ENCODE data around the gene SRGAP3. TPM values are rescaled to one million over a fixed set of nuclear protein-coding genes. Genes with fewer than 3 reads are reported as not detected.

The SRGAP3 gene
- total RNA-seq, 4 donors from 2014 or later: 13.7 to 27.7 (median 18.5) TPM

DNA sequence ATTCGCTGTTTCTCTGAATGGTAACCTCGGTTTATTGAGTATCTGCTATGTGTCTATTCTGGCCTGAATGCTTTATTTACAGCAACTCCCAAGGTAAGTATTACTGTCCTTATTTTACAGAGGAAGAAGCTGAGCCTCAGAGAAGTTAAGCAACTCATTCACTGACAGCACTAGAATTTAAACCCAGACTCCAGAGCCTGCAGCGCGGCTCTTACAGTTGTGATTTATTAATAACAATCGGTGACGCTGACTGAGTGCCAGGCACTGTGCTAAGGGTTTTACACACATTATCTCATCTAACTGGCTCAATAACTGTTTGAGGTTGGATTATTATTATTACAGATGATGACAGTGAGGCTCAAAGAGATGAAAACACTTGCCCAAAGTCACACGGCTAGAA lies 19.6 kb downstream of the SRGAP3 start:
- 86% methylated on average over 7 of the region's 7 CpGs for WGBS, 2 donors
- no peak overlapping the region for H3K4me3 ChIP-seq (ENCODE audit: low read depth, poor library complexity, severe bottlenecking)
- intact Hi-C loops (cut with DNase I; ENCODE audit: low total_unique reads): no loop called here
- DNase-seq (ENCODE audit: low spot score in 2 of 2): no peak
- TF ChIP-seq POLR2A (IDR thresholded peaks at IDR 0.05): no peak
- TF ChIP-seq, protein P1, sequence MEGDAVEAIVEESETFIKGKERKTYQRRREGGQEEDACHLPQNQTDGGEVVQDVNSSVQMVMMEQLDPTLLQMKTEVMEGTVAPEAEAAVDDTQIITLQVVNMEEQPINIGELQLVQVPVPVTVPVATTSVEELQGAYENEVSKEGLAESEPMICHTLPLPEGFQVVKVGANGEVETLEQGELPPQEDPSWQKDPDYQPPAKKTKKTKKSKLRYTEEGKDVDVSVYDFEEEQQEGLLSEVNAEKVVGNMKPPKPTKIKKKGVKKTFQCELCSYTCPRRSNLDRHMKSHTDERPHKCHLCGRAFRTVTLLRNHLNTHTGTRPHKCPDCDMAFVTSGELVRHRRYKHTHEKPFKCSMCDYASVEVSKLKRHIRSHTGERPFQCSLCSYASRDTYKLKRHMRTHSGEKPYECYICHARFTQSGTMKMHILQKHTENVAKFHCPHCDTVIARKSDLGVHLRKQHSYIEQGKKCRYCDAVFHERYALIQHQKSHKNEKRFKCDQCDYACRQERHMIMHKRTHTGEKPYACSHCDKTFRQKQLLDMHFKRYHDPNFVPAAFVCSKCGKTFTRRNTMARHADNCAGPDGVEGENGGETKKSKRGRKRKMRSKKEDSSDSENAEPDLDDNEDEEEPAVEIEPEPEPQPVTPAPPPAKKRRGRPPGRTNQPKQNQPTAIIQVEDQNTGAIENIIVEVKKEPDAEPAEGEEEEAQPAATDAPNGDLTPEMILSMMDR (IDR thresholded peaks at IDR 0.05): no peak

DNA sequence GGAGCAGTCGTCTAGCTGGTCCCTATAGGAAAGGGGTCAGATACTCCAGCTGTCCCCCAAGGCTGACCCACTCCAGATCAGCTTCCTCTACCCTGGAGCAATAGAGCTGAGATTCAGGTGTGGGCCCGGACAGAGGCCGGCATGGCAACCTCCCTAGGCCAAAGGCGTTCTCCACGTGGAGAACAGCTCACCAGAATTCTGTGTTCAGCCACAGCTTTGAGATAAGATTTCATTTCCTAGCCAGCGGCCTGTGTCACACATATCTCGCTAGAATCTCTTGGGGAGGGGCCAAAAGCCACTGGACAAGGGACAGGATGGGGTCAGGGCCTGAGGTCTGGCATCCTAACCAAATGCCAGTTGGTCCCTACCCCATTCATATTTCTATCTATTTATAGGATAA lies 20.1 kb downstream of the SRGAP3 start:
- DNase-seq (ENCODE audit: low spot score in 2 of 2): no peak
- 85 to 88% methylated on average over 7 of the region's 7 CpGs for WGBS, 2 donors
- no peak for TF ChIP-seq POLR2A (IDR thresholded peaks at IDR 0.05)
- TF ChIP-seq, protein P1 (IDR thresholded peaks at IDR 0.05): no peak
- intact Hi-C loops (cut with DNase I; ENCODE audit: low total_unique reads): no loop called here
- no peak overlapping the region for H3K4me3 ChIP-seq (ENCODE audit: low read depth, poor library complexity, severe bottlenecking)

- intact Hi-C loops (cut with DNase I; ENCODE audit: low total_unique reads): no loop called here
- TF ChIP-seq, protein P1 (IDR thresholded peaks at IDR 0.05): no peak
- H3K4me3 ChIP-seq (ENCODE audit: low read depth, poor library complexity, severe bottlenecking): no peak overlapping the region
- DNase-seq (ENCODE audit: low spot score in 2 of 2): no peak
- 21 to 23% methylated on average over 4 of the region's 4 CpGs for WGBS, 2 donors
Observed at GRCh38 chr3:9226326-9226725, 23.1 kb downstream of the SRGAP3 start.

- DNase-seq (ENCODE audit: low spot score in 2 of 2): no peak
- WGBS, 2 donors: 94 to 100% methylated on average over 1 of the region's 1 CpG
- H3K4me3 ChIP-seq (ENCODE audit: low read depth, poor library complexity, severe bottlenecking): no peak overlapping the region
- TF ChIP-seq, protein P1 (IDR thresholded peaks at IDR 0.05): no peak
- TF ChIP-seq POLR2A (IDR thresholded peaks at IDR 0.05): no peak
- intact Hi-C loops (cut with DNase I; ENCODE audit: low total_unique reads): no loop called here
Observed at GRCh38 chr3:9225268-9225667, 24.2 kb downstream of the SRGAP3 start.

DNA sequence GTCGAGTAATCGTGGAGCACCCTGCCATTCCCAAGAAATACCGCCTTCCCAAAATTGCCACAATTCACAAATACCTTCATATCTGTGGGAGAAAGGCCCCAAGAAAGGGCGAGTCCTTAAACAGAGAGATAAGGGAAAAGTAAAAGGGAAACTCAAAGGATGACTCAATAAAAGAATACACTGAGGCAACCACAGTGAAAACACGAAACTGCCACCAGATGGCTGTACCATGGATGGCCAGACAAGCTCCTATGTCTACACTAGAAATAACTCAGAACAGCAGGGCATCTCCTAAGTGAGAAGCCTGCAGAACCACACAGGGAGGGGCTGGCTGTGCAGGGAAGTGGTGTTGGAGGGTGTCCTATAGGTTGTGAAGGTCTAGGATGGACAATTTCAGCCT lies 25.0 kb downstream of the SRGAP3 start:
- TF ChIP-seq, protein P1 (IDR thresholded peaks at IDR 0.05): no peak
- TF ChIP-seq POLR2A (IDR thresholded peaks at IDR 0.05): no peak
- no peak for DNase-seq (ENCODE audit: low spot score in 2 of 2)
- H3K4me3 ChIP-seq (ENCODE audit: low read depth, poor library complexity, severe bottlenecking): no peak overlapping the region
- WGBS, 2 donors: 86% methylated on average over 5 of the region's 5 CpGs
- intact Hi-C loops (cut with DNase I; ENCODE audit: low total_unique reads): no loop called here

DNA sequence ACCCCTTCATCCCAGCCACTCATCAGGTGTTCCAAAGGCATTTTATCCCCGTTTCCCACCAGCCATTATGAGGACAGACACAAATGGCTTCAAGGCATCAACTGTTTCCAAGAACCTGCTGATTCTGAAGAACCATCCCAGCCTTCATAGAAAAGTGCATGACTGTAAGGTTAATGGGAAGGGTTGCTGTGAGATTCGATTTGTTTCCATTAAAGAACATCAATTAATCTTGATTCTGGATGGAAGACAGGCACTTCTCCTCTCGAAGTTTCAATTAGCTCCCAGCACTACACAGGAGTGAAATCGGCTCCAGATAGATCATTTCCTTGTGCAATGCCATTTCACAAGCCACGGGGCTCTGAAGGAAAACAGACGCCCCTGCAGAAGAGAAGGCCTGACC lies 25.8 kb downstream of the SRGAP3 start:
- WGBS, 2 donors: 74 to 86% methylated on average over 6 of the region's 6 CpGs
- no peak overlapping the region for H3K4me3 ChIP-seq (ENCODE audit: low read depth, poor library complexity, severe bottlenecking)
- DNase-seq (ENCODE audit: low spot score in 2 of 2): no peak
- TF ChIP-seq, protein P1 (IDR thresholded peaks at IDR 0.05): no peak
- TF ChIP-seq POLR2A (IDR thresholded peaks at IDR 0.05): no peak
- intact Hi-C loops (cut with DNase I; ENCODE audit: low total_unique reads): no loop called here

Data from lower leg skin (tissue), 4 donors.